LNCAP (cell line): Measurements from ENCODE around the gene STK36.

Experiments
- TF ChIP-seq, protein P1 (sequence below): fragments of 450-650 bp; IDR thresholded peaks from 2 replicates; pipeline ENCODE4 v1.5.1; 2017; ENCODE audit warnings: mild to moderate bottlenecking

Gene STK36

DNA sequence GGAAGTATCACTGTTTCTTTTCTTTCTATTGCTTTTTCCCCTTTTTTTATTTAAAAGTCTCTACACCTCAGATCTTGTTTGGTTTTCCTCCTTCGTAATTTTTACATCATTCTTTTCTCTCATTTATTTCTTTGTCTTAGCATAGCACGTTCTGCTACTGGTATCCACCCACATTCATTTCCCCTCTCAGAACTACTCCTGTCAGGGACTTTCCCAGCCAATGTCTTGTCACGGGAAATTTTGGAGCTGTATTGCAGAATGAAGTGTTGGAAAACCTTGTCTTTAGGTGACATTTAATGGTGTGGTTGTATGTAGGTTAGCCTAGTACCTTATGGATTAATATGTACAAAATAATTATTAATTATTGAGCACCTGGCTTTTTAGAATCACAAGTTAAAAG lies 72.7 kb downstream of the STK36 start:
- TF ChIP-seq, protein P1, sequence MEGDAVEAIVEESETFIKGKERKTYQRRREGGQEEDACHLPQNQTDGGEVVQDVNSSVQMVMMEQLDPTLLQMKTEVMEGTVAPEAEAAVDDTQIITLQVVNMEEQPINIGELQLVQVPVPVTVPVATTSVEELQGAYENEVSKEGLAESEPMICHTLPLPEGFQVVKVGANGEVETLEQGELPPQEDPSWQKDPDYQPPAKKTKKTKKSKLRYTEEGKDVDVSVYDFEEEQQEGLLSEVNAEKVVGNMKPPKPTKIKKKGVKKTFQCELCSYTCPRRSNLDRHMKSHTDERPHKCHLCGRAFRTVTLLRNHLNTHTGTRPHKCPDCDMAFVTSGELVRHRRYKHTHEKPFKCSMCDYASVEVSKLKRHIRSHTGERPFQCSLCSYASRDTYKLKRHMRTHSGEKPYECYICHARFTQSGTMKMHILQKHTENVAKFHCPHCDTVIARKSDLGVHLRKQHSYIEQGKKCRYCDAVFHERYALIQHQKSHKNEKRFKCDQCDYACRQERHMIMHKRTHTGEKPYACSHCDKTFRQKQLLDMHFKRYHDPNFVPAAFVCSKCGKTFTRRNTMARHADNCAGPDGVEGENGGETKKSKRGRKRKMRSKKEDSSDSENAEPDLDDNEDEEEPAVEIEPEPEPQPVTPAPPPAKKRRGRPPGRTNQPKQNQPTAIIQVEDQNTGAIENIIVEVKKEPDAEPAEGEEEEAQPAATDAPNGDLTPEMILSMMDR, result no peak

DNA sequence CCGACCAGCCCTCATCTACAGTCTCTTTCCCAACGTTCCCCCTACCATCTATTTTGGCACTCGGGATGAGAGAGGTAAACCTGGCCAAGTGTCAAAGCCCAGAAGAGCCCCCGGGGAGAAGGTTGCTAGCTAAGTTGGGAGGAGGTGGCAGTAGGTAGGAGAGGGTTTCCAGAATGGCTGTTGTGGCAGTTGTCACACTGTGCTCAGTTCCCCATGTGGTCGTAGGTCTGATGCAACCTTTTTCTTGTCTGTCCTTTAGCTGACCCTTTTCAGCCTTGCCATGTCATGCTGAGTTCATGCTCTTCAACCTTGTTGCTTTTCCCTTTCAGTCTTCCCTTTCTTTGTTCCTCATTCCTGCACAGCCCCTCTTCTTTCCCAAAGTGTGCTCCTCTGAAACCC lies 73.3 kb downstream of the STK36 start:
- TF ChIP-seq, protein P1, result no peak

DNA sequence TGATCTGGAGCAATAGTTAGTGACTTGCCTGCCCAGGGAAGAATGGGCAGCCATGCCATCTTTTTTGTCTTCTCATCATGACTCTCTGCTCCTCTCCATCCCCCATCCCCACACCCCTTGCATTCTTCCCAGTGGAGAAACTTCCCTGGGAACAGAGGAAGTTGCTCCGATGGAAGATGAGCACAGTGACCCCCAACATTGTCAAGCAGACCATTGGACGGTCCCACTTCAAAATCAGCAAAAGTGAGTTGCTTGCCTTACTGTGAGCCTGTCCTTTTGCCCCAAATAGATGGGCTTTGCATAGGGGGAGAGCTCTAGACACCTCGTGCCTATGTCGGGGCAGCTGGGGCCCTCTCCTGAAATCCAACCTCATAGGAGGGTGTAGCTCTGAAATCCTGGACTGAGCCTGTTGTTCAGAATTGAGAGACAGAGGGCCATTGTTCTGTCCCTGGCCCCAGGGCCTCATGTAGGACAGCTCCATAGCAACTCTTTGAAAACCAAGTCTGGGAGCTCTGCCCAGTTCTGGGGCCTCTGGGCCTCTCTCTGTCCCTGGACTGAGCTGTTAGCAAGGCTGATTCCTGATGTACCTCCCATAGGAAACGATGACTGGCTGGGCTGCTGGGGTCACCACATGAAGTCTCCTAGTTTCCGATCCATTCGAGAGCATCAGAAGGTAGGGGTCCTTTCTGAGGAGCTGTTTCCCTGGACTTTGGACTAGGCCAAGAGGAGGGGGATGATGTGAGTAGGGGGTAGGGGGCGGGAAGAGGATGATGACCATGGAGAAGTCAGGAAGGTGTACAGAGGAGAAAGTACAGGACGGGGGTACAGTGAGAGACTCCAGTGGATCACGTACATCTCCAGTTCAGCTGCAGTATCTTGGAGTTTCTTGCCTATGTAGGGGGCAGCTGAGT lies 73.9 kb downstream of the STK36 start:
- TF ChIP-seq, protein P1, result no peak

DNA sequence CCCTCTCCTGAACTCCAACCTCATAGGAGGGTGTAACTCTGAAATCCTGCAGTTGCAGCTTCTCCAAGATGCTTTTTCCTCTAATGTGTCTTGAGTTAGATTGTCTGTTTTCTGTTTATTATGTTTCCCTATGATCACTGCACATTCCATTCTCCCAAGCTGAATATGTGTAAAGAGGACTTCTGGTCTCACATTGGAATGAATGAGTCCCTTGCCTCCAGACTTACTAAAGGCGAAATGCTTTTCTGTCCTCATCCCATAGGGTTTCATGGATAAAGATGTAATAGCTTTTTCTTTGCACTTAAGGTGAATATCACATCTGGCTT lies 74.5 kb downstream of the STK36 start:
- TF ChIP-seq, protein P1, result no peak

DNA sequence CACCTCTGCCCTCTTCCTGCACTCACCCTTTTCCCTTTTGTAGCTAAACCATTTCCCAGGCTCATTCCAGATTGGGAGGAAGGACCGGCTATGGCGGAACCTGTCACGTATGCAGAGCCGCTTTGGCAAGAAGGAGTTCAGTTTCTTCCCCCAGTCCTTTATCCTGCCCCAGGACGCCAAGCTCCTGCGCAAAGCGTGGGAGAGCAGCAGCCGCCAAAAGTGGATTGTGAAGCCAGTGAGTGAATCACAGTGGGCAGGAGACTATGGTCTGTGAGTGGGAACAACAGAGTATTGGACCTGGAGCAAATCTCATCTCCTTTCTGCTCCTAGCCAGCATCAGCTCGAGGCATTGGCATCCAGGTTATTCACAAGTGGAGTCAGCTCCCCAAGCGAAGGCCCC lies 75.1 kb downstream of the STK36 start:
- TF ChIP-seq, protein P1, result no peak

DNA sequence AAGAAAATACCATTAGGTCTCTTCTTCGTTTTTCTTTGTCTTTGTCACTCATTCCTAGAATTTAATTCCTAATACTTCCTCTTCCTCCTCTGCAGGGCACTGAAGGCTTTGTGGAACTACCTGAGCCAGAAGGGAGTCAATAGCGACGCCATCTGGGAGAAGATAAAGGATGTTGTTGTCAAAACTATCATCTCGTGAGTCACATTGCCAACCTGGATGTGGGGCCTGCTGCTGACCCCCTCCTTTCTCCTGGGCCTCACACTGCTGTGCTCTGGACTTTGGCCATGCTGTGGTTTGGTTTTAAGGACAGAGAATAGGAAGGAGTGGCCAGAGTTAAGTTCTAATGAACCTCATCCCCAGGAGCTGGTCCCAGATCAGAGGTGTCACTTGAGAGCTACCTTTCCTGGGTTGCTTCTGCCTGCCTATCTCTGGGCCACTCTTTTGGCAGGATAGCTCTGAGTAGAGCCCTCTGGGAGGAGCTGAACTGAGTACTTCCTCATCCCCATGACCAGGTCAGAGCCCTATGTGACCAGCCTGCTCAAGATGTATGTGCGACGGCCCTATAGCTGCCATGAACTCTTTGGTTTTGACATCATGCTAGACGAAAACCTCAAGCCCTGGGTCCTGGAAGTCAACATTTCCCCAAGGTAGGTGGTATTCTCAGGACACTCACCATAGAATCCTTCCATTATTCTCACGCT lies 77.0 kb downstream of the STK36 start:
- TF ChIP-seq, protein P1, result no peak
